IMR-90 (cell line): ENCODE results near the gene STX17. TPM values are rescaled to one million over a fixed set of nuclear protein-coding genes. Genes with fewer than 3 reads are reported as not detected.

Experiments used
- ATAC-seq: fragments of 200-7000 bp; cut with Tn5 transposase; 2 replicates; pipeline ENCODE4 v1.9.1; 2020; ENCODE audit warnings: low read depth, mild to moderate bottlenecking, moderate library complexity
- BruUV-seq: library from RNA; stranded (reverse); fragments of 400-500 nt; replicated peaks from 2 replicates; lab custom pipeline; 2021; lab: Mats Ljungman, UMichigan
- CTCF ChIA-PET: fragments of 300-600 bp; formaldehyde crosslinking; extraction: SDS; loops from one replicate; lab custom pipeline; 2021; ENCODE audit warnings: antibody characterized with exemption; lab: Yijun Ruan, JAX
- POLR2A ChIA-PET: fragments of 300-600 bp; sonication (Branson Sonifier 250); formaldehyde crosslinking; loops from one replicate; lab custom pipeline; 2022; ENCODE audit warnings: antibody characterized with exemption; ENCODE audit not compliant: unreplicated experiment; lab: Charles Lee
- DNase-seq: peaks from one replicate; pipeline ENCODE4 v3.0.0; 2013
- H2AFZ ChIP-seq: replicated peaks from 2 replicates; pipeline ENCODE3; 2013; ENCODE audit warnings: low read length, mild to moderate bottlenecking; ENCODE audit not compliant: poor library complexity
- H2AK5ac ChIP-seq: 2 replicates; pipeline ENCODE4 v1.6.1; 2013; ENCODE audit warnings: low read depth, low read length, inconsistent platforms
- H2AK9ac ChIP-seq: replicated peaks from 2 replicates; pipeline ENCODE3; 2013; ENCODE audit warnings: mild to moderate bottlenecking, low read depth, low read length, moderate library complexity; ENCODE audit not compliant: poor library complexity
- H2BK120ac ChIP-seq: 2 replicates; pipeline ENCODE4 v1.6.1; 2013; ENCODE audit warnings: low read depth, low read length, inconsistent platforms
- H2BK15ac ChIP-seq: 3 replicates; pipeline ENCODE4 v1.6.1; 2013; ENCODE audit warnings: low read depth, low read length, inconsistent platforms
- H2BK20ac ChIP-seq: 2 replicates; pipeline ENCODE4 v1.6.1; 2013; ENCODE audit warnings: low read depth, mild to moderate bottlenecking, inconsistent platforms, low read length, moderate library complexity
- H2BK5ac ChIP-seq: 2 replicates; pipeline ENCODE4 v1.6.1; 2013; ENCODE audit warnings: mild to moderate bottlenecking, low read depth, low read length, inconsistent platforms; ENCODE audit not compliant: poor library complexity, severe bottlenecking
- H3K14ac ChIP-seq: replicated peaks from 2 replicates; pipeline ENCODE4 v1.6.1; 2013; ENCODE audit warnings: low read depth, low read length, inconsistent platforms
- H3K18ac ChIP-seq: 2 replicates; pipeline ENCODE4 v1.6.1; 2013; ENCODE audit warnings: low read depth, low read length, control low read depth
- H3K23ac ChIP-seq: 2 replicates; pipeline ENCODE4 v1.6.1; 2013; ENCODE audit warnings: low read depth, low read length, inconsistent platforms
- H3K27ac ChIP-seq: 2 replicates; pipeline ENCODE4 v1.5.1; 2013; ENCODE audit warnings: mild to moderate bottlenecking, control low read depth, low read length; ENCODE audit not compliant: insufficient read depth
- H3K27me3 ChIP-seq: 2 replicates; pipeline ENCODE4 v1.6.1; 2013; ENCODE audit warnings: low read length; ENCODE audit not compliant: control insufficient read depth, insufficient read depth
- H3K36me3 ChIP-seq: 2 replicates; pipeline ENCODE4 v1.6.1; 2013; ENCODE audit warnings: low read length, mixed read lengths; ENCODE audit not compliant: control insufficient read depth, insufficient read depth
- H3K4ac ChIP-seq: 2 replicates; pipeline ENCODE4 v1.6.1; 2013; ENCODE audit warnings: low read depth, low read length, inconsistent platforms
- H3K4me1 ChIP-seq: 2 replicates; pipeline ENCODE4 v1.6.1; 2013; ENCODE audit warnings: low read length, mixed read lengths; ENCODE audit not compliant: control insufficient read depth, insufficient read depth
- H3K4me2 ChIP-seq: 2 replicates; pipeline ENCODE4 v1.6.1; 2013; ENCODE audit warnings: low read depth, mild to moderate bottlenecking, control low read depth, low read length, moderate library complexity
- H3K4me3 ChIP-seq: 2 replicates; pipeline ENCODE4 v1.5.1; 2013; ENCODE audit warnings: low read depth, mild to moderate bottlenecking, control low read depth, low read length, moderate library complexity; ENCODE audit not compliant: insufficient read depth
- H3K56ac ChIP-seq: 2 replicates; pipeline ENCODE4 v1.6.1; 2013; ENCODE audit warnings: low read length, inconsistent platforms; ENCODE audit not compliant: insufficient read depth; ENCODE audit errors: extremely low read depth
- H3K79me1 ChIP-seq, 2 experiments: 2 replicates each; pipeline ENCODE4 v1.6.1; 2013; ENCODE audit warnings: low read length in 2 of 2, inconsistent platforms in 1 of 2, low read depth in 1 of 2
- H3K9ac ChIP-seq: 2 replicates; pipeline ENCODE4 v1.6.1; 2013; ENCODE audit warnings: low read depth, low read length, control low read depth
- H3K9me1 ChIP-seq: 2 replicates; pipeline ENCODE4 v1.6.1; 2013; ENCODE audit warnings: low read length, inconsistent platforms; ENCODE audit not compliant: insufficient read depth
- H3K9me3 ChIP-seq: 2 replicates; pipeline ENCODE4 v1.6.1; 2013; ENCODE audit warnings: low read length; ENCODE audit not compliant: control insufficient read depth, insufficient read depth
- H4K20me1 ChIP-seq: 2 replicates; pipeline ENCODE4 v1.6.1; 2013; ENCODE audit warnings: low read length, inconsistent platforms; ENCODE audit not compliant: insufficient read depth
- H4K5ac ChIP-seq: 2 replicates; pipeline ENCODE4 v1.6.1; 2013; ENCODE audit warnings: mild to moderate bottlenecking, low read depth, low read length, control low read depth
- H4K8ac ChIP-seq, 2 experiments: 2 replicates each; pipeline ENCODE4 v1.6.1; 2013; ENCODE audit warnings: low read depth in 2 of 2, low read length in 2 of 2, control low read depth in 1 of 2, inconsistent platforms in 1 of 2
- H4K91ac ChIP-seq: 2 replicates; pipeline ENCODE4 v1.6.1; 2013; ENCODE audit warnings: low read depth, low read length, inconsistent platforms; ENCODE audit not compliant: insufficient read depth
- BHLHE40 ChIP-seq: fragments of 150-350 bp; IDR thresholded peaks from 2 replicates; pipeline ENCODE4 v1.6.1; 2016; ENCODE audit warnings: mild to moderate bottlenecking, low read depth, low read length
- CHD1 ChIP-seq: IDR thresholded peaks from 2 replicates; pipeline ENCODE4 v1.6.1; 2012; ENCODE audit warnings: low read depth, low read length, improper control_type of control experiment
- ELK1 ChIP-seq: fragments of 150-350 bp; IDR thresholded peaks from 2 replicates; pipeline ENCODE4 v1.6.1; 2016; ENCODE audit warnings: low read depth, mild to moderate bottlenecking, low read length, moderate library complexity, borderline replicate concordance
- WGBS, 2 experiments: methylation state at CpG; one replicate each; pipeline versions ENCODE4 v1.1.5 to v1.1.7; 2013; ENCODE audit warnings: missing lambda C conversion rate in 2 of 2; ENCODE audit not compliant: insufficient read length in 1 of 2; ENCODE audit errors: extremely low coverage in 2 of 2; 5-methylcytosine and 5-hydroxymethylcytosine counted together
- dilution Hi-C: fragments of 300-500 bp; cut with HindIII; formaldehyde crosslinking; loops from one replicate; pipeline ENCODE4 v1.14.3; 2018; ENCODE audit warnings: low sequenced_read_pairs; ENCODE audit not compliant: unreplicated experiment
- in situ Hi-C: fragments of 300-500 bp; cut with MboI; formaldehyde crosslinking; loops from 3 replicates; pipeline ENCODE4 v1.14.3; 2019; ENCODE audit warnings: low sequenced_read_pairs, inconsistent platforms, mixed read lengths
- intact Hi-C: fragments of 100-400 bp; cut with micrococcal nuclease; formaldehyde crosslinking; loops from 2 replicates; pipeline ENCODE4 v1.10.0; 2022
- polyA plus RNA-seq, 3 experiments: library from polyadenylated mRNA; depleted of rRNA; stranded (reverse); fragments of >200 nt; gene quantifications; 2 replicates each; pipeline ENCODE4 v1.2.3, GENCODE V29; 2012; ENCODE audit warnings: low replicate concordance in 1 of 3
- total RNA-seq: library from RNA; depleted of rRNA; stranded (reverse); fragments of >200 nt; gene quantifications from 2 replicates; pipeline ENCODE4 v1.2.3, GENCODE V29; 2012

The STX17 gene
- total and polyA plus RNA-seq, 2 of the 4 experiments (the other 2 are of a cell fraction) = 6.2 to 11.7 TPM

GRCh38 chr9:99918134-99918533 lies 11.7 kb downstream of the STX17 start:
- Histone ChIP-seq H3K27me3 (no peaks in the 10 kb centered on the region), H3K9me1 (peaks cover 6% of the 10 kb centered on the region; the same call in 1 of the 2 replicates), H3K14ac (no peak overlapping the region), H4K5ac (no peak overlapping the region), H2BK5ac (no peak overlapping the region), H3K4me1 (no peaks in the 10 kb centered on the region), H2AFZ (no peak overlapping the region), H3K36me3 (peaks cover 25% of the 10 kb centered on the region), H4K20me1 (no peaks in the 10 kb centered on the region), H3K9me3 (no peaks in the 10 kb centered on the region), H3K79me1 (peaks cover 6 to 18% of the 10 kb centered on the region in 2 experiments), H3K9ac (no peak overlapping the region), H2AK9ac (no peak overlapping the region), H3K4me3 (no peak overlapping the region), H4K8ac (no peak overlapping the region), H2BK20ac (no peak overlapping the region), H2BK120ac (no peak overlapping the region), H3K18ac (no peak overlapping the region), H4K91ac (no peak overlapping the region), H3K4me2 (no peak overlapping the region), H3K27ac (no peak overlapping the region), H3K56ac (no peak overlapping the region), H3K23ac (no peak overlapping the region), H2AK5ac (no peak overlapping the region), H2BK15ac (no peak overlapping the region), H3K4ac (no peak overlapping the region)
- dilution Hi-C loops = no loop called here
- ChIA-PET POLR2A (no interaction called here), CTCF (interaction anchor here (0.7 to 0.8 kb wide), 3 partner anchors 30 to 696 kb away, joined by 3 read pairs; partner anchors contain the start of genes ALG2 and SEC61B)
- no peak for TF ChIP-seq ELK1
- TF ChIP-seq CHD1 = no peak
- no peak for TF ChIP-seq BHLHE40
- DNase-seq (no peak), ATAC-seq (no peak)
- intact Hi-C loops = no loop called here
- in situ Hi-C loops = no loop called here
- WGBS, 2 experiments = no CpG with 5 or more reads among the region's 3 CpGs
- BruUV-seq = no TSS peak
